Naive thymus-derived CD4-positive, alpha-beta T cell (primary cell): ENCODE data around the gene SHISA9. TPM values are rescaled to one million over a fixed set of nuclear protein-coding genes. Genes with fewer than 3 reads are reported as not detected.

Source experiments
- ATAC-seq: fragments of 150-1000 bp; cut with Tn5 transposase; 2 replicates; pipeline ENCODE4 v1.10.0; 2021; ENCODE audit warnings: mild to moderate bottlenecking, moderate library complexity
- CTCF ChIA-PET: fragments of 350-600 bp; sonication (Branson Sonifier 250); formaldehyde crosslinking; loops from one replicate; lab custom pipeline; 2021; ENCODE audit warnings: antibody characterized with exemption; lab: Charles Lee
- POLR2A ChIA-PET: fragments of 350-600 bp; sonication (Branson Sonifier 250); formaldehyde crosslinking; loops from one replicate; lab custom pipeline; 2021; ENCODE audit warnings: antibody characterized with exemption, inconsistent platforms; lab: Charles Lee
- DNase-seq, 9 donors: peaks; one replicate each; pipeline versions ENCODE4 v3.0.0 to v3.0.0-alpha.2; 2020 to 2022; ENCODE audit warnings: mixed read lengths in 1 of 9
- H3K27ac ChIP-seq: one replicate; pipeline ENCODE4 v1.7.0; 2013; ENCODE audit warnings: mild to moderate bottlenecking, low read depth, low read length, moderate library complexity
- H3K27me3 ChIP-seq, 2 donors: one replicate each; pipeline ENCODE4 v1.7.0; 2013; ENCODE audit warnings: low read length in 2 of 2, mild to moderate bottlenecking in 2 of 2, moderate library complexity in 2 of 2; ENCODE audit not compliant: control insufficient read depth in 2 of 2, insufficient read depth in 2 of 2
- H3K36me3 ChIP-seq, 3 experiments: 1 replicate in 2 of 3; 2 replicates in 1 of 3; pipeline ENCODE4 v1.7.0; 2013; ENCODE audit warnings: low read length in 3 of 3, mild to moderate bottlenecking in 3 of 3, moderate library complexity in 1 of 3; ENCODE audit not compliant: insufficient read depth in 3 of 3, control insufficient read depth in 2 of 3
- H3K4me1 ChIP-seq, 2 donors: one replicate each; pipeline ENCODE4 v1.7.0; 2013; ENCODE audit warnings: low read length in 2 of 2, mild to moderate bottlenecking in 2 of 2, moderate library complexity in 1 of 2; ENCODE audit not compliant: control insufficient read depth in 2 of 2, insufficient read depth in 2 of 2
- H3K4me3 ChIP-seq: 2 replicates; pipeline ENCODE4 v1.7.0; 2013; ENCODE audit warnings: mild to moderate bottlenecking, low read length
- H3K9me3 ChIP-seq, 3 experiments: 1 replicate in 2 of 3; 2 replicates in 1 of 3; pipeline ENCODE4 v1.7.0; 2013; ENCODE audit warnings: low read length in 3 of 3; ENCODE audit not compliant: control insufficient read depth in 2 of 3
- H3K27ac Mint-ChIP-seq, 9 donors: one replicate each; pipeline ENCODE4 v1.8.0; 2020 to 2022; ENCODE audit warnings: mixed read lengths in 9 of 9, mild to moderate bottlenecking in 8 of 9, moderate library complexity in 5 of 9, inconsistent platforms in 2 of 9
- H3K27me3 Mint-ChIP-seq, 5 donors: one replicate each; pipeline ENCODE4 v1.8.0; 2021 to 2022; ENCODE audit warnings: mixed read lengths in 5 of 5, mild to moderate bottlenecking in 1 of 5
- H3K36me3 Mint-ChIP-seq, 5 donors: one replicate each; pipeline ENCODE4 v1.8.0; 2020 to 2022; ENCODE audit warnings: mixed read lengths in 5 of 5, mild to moderate bottlenecking in 3 of 5, inconsistent platforms in 1 of 5
- H3K4me1 Mint-ChIP-seq, 7 donors: one replicate each; pipeline ENCODE4 v1.8.0; 2020 to 2022; ENCODE audit warnings: mixed read lengths in 7 of 7, mild to moderate bottlenecking in 3 of 7, inconsistent platforms in 1 of 7
- H3K4me3 Mint-ChIP-seq, 10 donors: one replicate each; pipeline ENCODE4 v1.8.0; 2020 to 2022; ENCODE audit warnings: mild to moderate bottlenecking in 10 of 10, mixed read lengths in 10 of 10, moderate library complexity in 6 of 10, inconsistent platforms in 2 of 10
- H3K9me3 Mint-ChIP-seq, 11 donors: one replicate each; pipeline ENCODE4 v1.8.0; 2020 to 2022; ENCODE audit warnings: mixed read lengths in 11 of 11, mild to moderate bottlenecking in 4 of 11, inconsistent platforms in 1 of 11, moderate library complexity in 1 of 11
- intact Hi-C, 2 donors: fragments of 100-400 bp; cut with micrococcal nuclease; formaldehyde crosslinking; loops; one replicate each; pipeline ENCODE4 v1.15.1; 2023
- polyA plus RNA-seq, 2 donors: library from polyadenylated mRNA; unstranded; fragments of 300-500 nt; fragmentation: Illumina TruSeq; gene quantifications; one replicate each; pipeline ENCODE4 v1.2.3, GENCODE V29; 2021
- total RNA-seq, 6 experiments: library from RNA in 5 of 6; stranded (reverse) in 5 of 6; gene quantifications; 1 replicate in 5 of 6; 2 replicates in 1 of 6; pipeline ENCODE4 v1.2.3 and lab custom pipeline; 2021 to 2026

The SHISA9 gene
- total and polyA plus RNA-seq, 7 experiments from 2014 or later: 0.05 TPM; not detected in 6

DNA sequence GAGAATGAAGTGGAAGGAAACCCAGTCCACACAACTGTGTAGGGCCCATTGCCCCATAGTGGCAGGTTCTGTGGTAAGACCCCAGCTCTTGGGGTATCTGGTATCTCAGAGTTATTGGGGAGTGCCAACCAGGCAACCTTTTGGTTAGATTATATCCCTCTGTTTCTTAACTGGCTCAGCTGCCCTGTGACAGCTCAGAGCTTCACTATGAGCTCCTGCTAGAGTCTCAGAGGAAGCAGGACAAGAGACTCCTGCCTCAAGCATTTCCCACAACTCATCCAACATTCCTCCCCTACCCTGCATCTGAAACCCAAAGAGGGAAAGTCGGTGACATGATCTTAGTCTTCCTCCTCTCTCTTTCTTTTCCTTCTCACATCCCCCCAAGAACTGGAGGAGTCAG, 292.3 kb downstream of the SHISA9 start:
- no peak for DNase-seq
- Mint-ChIP-seq H3K4me1 (no peaks in the 10 kb centered on the region), H3K9me3 (peaks cover 3 to 34% (median 7%) of the 10 kb centered on the region in 11 donors), H3K27ac (no peak overlapping the region), H3K36me3 (peaks cover 0 to 5% (median 0%) of the 10 kb centered on the region in 5 donors), H3K4me3 (no peak overlapping the region), H3K27me3 (peaks cover 0 to 31% (median 4%) of the 10 kb centered on the region in 5 donors)
- H3K4me3 ChIP-seq: no peak overlapping the region
- no peak for ATAC-seq
- intact Hi-C loops: no loop called here
- POLR2A ChIA-PET: no interaction called here
- H3K27ac ChIP-seq: no peak overlapping the region
- CTCF ChIA-PET: no interaction called here
- no peaks in the 10 kb centered on the region for H3K27me3 ChIP-seq
- no peaks in the 10 kb centered on the region for H3K4me1 ChIP-seq
- no peaks in the 10 kb centered on the region for H3K9me3 ChIP-seq
- H3K36me3 ChIP-seq: no peaks in the 10 kb centered on the region

DNA sequence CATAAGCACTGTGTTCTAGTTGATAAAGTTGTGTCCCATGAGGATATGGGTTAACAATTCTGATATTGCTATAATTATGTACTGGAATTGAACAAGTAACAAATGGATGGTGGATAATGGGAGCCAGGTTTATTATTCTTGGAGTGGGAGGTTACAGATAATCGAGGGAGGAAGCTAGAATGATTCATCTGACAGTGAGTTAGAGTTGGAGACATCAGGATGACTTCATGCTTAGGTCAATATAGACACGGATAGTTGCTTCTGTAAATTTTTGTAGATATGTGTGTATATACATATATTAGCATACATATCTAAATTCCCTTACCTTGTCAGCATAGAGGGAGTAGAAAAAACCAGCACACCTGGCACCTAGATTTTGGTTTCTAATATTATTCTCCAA, 293.4 kb downstream of the SHISA9 start:
- no peaks in the 10 kb centered on the region for H3K4me1 Mint-ChIP-seq
- intact Hi-C loops: no loop called here
- ChIA-PET POLR2A (no interaction called here), CTCF (no interaction called here)
- no peak overlapping the region for H3K4me3 ChIP-seq
- no peak overlapping the region for H3K4me3 Mint-ChIP-seq
- DNase-seq: no peak
- H3K9me3 ChIP-seq: no peaks in the 10 kb centered on the region
- peaks cover 0 to 5% (median 0%) of the 10 kb centered on the region in 5 donors for H3K36me3 Mint-ChIP-seq
- no peak overlapping the region for H3K27ac ChIP-seq
- peaks cover under 1 to 34% (median 7%) of the 10 kb centered on the region in 11 donors for H3K9me3 Mint-ChIP-seq
- no peaks in the 10 kb centered on the region for H3K27me3 ChIP-seq
- no peaks in the 10 kb centered on the region for H3K36me3 ChIP-seq
- peaks cover 0 to 28% (median 0%) of the 10 kb centered on the region in 5 donors for H3K27me3 Mint-ChIP-seq
- ATAC-seq: no peak
- H3K4me1 ChIP-seq: no peaks in the 10 kb centered on the region
- H3K27ac Mint-ChIP-seq: no peak overlapping the region

DNA sequence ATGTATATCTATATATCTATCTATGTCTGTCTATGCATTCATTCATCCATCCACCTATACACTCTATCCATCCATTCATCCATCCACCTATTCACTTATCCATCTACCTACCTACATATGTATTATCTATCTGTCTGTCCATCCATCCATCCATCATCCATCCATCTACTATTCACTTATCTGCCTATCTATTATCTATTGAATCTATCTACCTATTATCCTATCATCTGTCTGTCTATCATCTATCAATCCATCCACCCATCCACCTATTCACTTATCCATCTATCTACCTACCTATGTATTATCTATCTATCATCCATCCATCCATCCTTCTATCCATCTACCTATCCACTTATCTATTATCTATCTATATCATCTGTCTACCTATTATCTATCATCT, 302.3 kb downstream of the SHISA9 start:
- DNase-seq: no peak
- CTCF ChIA-PET: no interaction called here
- ATAC-seq: no peak
- Mint-ChIP-seq H3K9me3 (peaks cover 0 to 6% (median 1%) of the 10 kb centered on the region in 11 donors), H3K36me3 (no peaks in the 10 kb centered on the region), H3K27me3 (peaks cover 0 to 9% (median 0%) of the 10 kb centered on the region in 5 donors), H3K4me3 (no peak overlapping the region), H3K4me1 (no peaks in the 10 kb centered on the region), H3K27ac (no peak overlapping the region)
- Histone ChIP-seq H3K4me3 (no peak overlapping the region), H3K4me1 (no peaks in the 10 kb centered on the region), H3K27ac (no peak overlapping the region), H3K36me3 (no peaks in the 10 kb centered on the region), H3K27me3 (no peaks in the 10 kb centered on the region), H3K9me3 (no peaks in the 10 kb centered on the region)
- intact Hi-C loops: no loop called here
- POLR2A ChIA-PET: no interaction called here

DNA sequence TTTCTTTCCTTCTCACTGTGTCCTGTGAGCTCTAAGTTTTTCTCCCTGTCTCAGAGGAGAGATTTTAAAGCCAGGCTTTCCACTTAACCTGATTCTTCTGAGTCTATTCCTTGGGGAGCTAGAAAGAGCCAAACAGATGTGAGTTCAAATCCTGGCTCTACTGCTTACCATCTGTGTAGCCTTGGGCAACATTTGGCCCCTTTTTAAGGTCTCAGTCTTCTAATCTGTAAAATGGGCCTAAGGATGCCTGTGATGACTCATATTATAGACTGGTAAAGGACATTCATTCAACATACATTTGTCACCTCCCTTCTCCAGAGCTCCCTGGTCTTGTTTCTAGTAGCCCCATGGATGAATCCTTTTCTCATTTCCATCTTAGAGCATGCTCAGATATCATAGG, 304.0 kb downstream of the SHISA9 start:
- Mint-ChIP-seq H3K27ac (no peak overlapping the region), H3K4me1 (no peaks in the 10 kb centered on the region), H3K27me3 (peaks cover 0 to 9% (median 0%) of the 10 kb centered on the region in 5 donors), H3K9me3 (peaks cover 0 to 6% (median 1%) of the 10 kb centered on the region in 11 donors), H3K36me3 (no peaks in the 10 kb centered on the region), H3K4me3 (no peak overlapping the region)
- H3K36me3 ChIP-seq: no peaks in the 10 kb centered on the region
- POLR2A ChIA-PET: no interaction called here
- H3K4me3 ChIP-seq: no peak overlapping the region
- intact Hi-C loops: no loop called here
- H3K27me3 ChIP-seq: no peaks in the 10 kb centered on the region
- H3K9me3 ChIP-seq: no peaks in the 10 kb centered on the region
- DNase-seq (no peak), ATAC-seq (no peak)
- no peaks in the 10 kb centered on the region for H3K4me1 ChIP-seq
- H3K27ac ChIP-seq: no peak overlapping the region
- CTCF ChIA-PET: no interaction called here

DNA sequence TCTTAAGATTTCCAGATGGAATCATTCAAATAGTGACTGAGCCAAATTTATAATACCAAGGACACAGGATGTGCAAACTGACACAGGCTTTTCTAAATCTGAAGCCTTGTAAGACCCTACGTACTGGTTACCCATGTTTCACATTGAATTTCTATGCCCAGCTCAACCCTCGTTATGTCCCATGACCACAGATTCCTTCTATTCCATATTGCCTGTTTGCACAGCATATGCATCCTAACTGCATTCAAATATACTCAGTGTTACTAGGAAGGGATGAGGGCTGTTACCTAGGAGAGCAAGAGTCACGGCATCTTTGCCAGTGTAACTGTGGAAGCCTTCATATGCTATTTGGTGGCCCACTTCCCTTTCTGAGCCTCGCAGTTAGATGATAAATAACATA, 305.2 kb downstream of the SHISA9 start:
- H3K27ac ChIP-seq: no peak overlapping the region
- Mint-ChIP-seq H3K4me1 (no peaks in the 10 kb centered on the region), H3K9me3 (peaks cover 0 to 6% (median 1%) of the 10 kb centered on the region in 11 donors), H3K36me3 (no peaks in the 10 kb centered on the region), H3K27me3 (peaks cover 0 to 9% (median 0%) of the 10 kb centered on the region in 5 donors), H3K4me3 (no peak overlapping the region), H3K27ac (no peak overlapping the region)
- ChIA-PET CTCF (no interaction called here), POLR2A (no interaction called here)
- DNase-seq (no peak), ATAC-seq (no peak)
- H3K4me3 ChIP-seq: no peak overlapping the region
- intact Hi-C loops: no loop called here
- no peaks in the 10 kb centered on the region for H3K27me3 ChIP-seq
- no peaks in the 10 kb centered on the region for H3K9me3 ChIP-seq
- no peaks in the 10 kb centered on the region for H3K36me3 ChIP-seq
- H3K4me1 ChIP-seq: no peaks in the 10 kb centered on the region

DNA sequence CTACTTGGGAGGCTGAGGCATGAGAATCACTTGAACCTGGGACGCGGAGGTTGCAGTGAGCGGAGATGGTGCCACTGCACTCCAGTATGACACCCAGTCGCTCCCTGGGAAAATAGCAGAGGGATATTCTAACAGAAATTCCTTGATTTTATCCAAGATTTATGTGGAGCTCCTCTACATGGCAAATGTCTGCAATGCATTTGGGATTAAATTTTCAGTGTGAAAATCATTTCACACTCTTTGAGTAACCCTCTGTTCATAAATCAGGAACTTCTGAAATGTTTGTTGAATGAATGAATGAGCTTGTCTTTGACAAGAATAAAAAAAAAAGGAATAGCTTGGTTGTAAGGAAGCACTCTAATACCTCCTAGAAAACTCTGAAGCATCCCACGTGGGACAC, 305.8 kb downstream of the SHISA9 start:
- POLR2A ChIA-PET: no interaction called here
- Histone ChIP-seq H3K4me3 (no peak overlapping the region), H3K27ac (no peak overlapping the region), H3K4me1 (no peaks in the 10 kb centered on the region), H3K27me3 (no peaks in the 10 kb centered on the region), H3K9me3 (no peaks in the 10 kb centered on the region), H3K36me3 (no peaks in the 10 kb centered on the region)
- ATAC-seq (no peak), DNase-seq (no peak)
- CTCF ChIA-PET: no interaction called here
- no peaks in the 10 kb centered on the region for H3K36me3 Mint-ChIP-seq
- intact Hi-C loops: no loop called here
- peaks cover 0 to 9% (median 0%) of the 10 kb centered on the region in 5 donors for H3K27me3 Mint-ChIP-seq
- H3K27ac Mint-ChIP-seq: no peak overlapping the region
- H3K4me1 Mint-ChIP-seq: no peaks in the 10 kb centered on the region
- peaks cover 0 to 6% (median 1%) of the 10 kb centered on the region in 11 donors for H3K9me3 Mint-ChIP-seq
- H3K4me3 Mint-ChIP-seq: no peak overlapping the region

DNA sequence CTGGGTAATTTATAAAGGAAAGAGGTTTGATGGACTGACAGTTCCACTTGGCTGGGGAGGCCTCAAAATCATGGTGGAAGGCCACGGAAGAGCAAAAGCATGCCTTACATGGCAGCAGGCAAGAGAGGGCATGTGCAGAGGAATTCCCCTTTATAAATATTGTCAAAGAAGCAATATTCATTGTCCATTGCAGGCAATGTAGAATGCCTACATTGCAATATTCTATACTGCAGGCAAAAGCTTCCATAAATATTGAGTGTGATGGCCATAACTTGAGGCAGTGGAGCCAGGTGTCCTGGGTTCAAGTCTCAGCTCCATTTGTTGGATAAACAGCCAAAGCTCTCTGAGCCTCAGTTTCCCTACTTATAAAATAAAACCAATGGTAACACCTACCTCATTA, 322.3 kb downstream of the SHISA9 start:
- Histone ChIP-seq H3K27me3 (no peaks in the 10 kb centered on the region), H3K27ac (no peak overlapping the region), H3K4me3 (no peak overlapping the region), H3K9me3 (no peaks in the 10 kb centered on the region), H3K4me1 (no peaks in the 10 kb centered on the region), H3K36me3 (no peaks in the 10 kb centered on the region)
- ChIA-PET POLR2A (no interaction called here), CTCF (no interaction called here)
- no peak for DNase-seq
- Mint-ChIP-seq H3K27ac (no peak overlapping the region), H3K36me3 (peaks cover 0 to 6% (median 0%) of the 10 kb centered on the region in 5 donors), H3K27me3 (peaks cover 0 to 12% (median 3%) of the 10 kb centered on the region in 5 donors), H3K4me3 (no peak overlapping the region), H3K9me3 (peaks cover 0 to 45% (median 11%) of the 10 kb centered on the region in 11 donors), H3K4me1 (no peaks in the 10 kb centered on the region)
- intact Hi-C loops: no loop called here
- no peak for ATAC-seq
